Measurements from ENCODE around the gene S100A4.

DNA sequence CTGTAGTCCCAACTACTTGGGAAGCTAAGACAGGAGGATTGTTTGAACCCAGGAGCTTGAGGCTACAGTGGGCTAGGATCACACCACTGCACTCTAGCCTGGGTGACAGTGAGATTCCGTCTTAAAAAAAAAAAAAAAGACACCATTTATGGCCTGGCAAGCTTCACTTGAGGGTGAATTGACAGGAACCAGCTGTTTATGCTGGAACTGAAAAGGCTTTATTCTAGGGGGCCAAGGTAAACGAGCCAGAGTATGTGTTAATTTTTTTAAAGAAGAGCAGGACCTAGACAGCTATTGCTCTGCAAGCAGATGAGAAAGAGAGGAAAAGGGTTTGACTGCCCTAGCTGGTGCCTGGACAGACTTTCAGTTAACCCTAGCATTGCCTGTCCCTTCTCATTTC, 46.9 kb downstream of the S100A4 start:
- TF ChIP-seq BHLHE40 (IDR thresholded peaks at IDR 0.05; ENCODE audit: borderline replicate concordance), result no peak
- no peak for TF ChIP-seq FOXA1 (IDR thresholded peaks at IDR 0.05)
- no peak for TF ChIP-seq ELF4 (IDR thresholded peaks at IDR 0.05)
- TF ChIP-seq PKNOX1 (IDR thresholded peaks at IDR 0.05), result no peak
- no peak for TF ChIP-seq SP1 (IDR thresholded peaks at IDR 0.05)

Data from HEK293T (cell line).